ENCODE data around the gene SCAPER. TPM values are rescaled to one million over a fixed set of nuclear protein-coding genes. Genes with fewer than 3 reads are reported as not detected.

Gene SCAPER
- total RNA-seq, 1 experiment from 2014 or later, result 7.4 TPM

DNA sequence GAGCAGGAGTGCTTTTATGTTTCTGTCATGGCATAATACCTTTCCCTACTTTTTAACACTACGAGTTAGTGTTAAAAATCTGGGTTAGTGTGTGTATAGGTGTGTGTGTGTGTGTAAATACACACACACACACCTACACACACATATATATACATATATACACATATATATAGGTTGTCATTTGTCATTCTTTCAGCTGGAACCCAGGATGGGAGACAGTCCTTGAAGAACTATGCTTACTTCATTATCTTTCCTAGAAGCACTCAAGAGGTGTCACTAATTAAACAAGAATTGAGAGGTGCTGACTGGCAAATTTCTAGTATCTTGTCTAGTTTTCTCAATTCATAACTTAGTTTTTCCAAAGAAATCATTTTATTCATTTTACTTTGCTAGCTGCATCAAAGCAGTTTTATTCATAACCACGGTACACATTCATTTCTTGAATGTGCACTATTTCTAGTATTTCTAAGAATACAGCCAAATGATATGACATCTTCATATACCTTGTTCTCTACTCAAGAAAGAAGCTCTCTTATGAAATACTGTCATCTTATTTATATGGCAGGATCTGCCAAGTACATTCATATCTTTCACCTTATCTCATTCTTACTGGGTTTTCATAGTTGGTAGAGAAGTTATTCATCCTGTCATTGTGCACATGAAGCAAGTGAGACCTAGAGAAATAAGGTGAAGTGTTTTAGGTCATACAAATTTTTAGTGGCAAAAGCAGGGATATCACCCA is 522.0 kb downstream of the SCAPER start:
- TF ChIP-seq, protein P1, sequence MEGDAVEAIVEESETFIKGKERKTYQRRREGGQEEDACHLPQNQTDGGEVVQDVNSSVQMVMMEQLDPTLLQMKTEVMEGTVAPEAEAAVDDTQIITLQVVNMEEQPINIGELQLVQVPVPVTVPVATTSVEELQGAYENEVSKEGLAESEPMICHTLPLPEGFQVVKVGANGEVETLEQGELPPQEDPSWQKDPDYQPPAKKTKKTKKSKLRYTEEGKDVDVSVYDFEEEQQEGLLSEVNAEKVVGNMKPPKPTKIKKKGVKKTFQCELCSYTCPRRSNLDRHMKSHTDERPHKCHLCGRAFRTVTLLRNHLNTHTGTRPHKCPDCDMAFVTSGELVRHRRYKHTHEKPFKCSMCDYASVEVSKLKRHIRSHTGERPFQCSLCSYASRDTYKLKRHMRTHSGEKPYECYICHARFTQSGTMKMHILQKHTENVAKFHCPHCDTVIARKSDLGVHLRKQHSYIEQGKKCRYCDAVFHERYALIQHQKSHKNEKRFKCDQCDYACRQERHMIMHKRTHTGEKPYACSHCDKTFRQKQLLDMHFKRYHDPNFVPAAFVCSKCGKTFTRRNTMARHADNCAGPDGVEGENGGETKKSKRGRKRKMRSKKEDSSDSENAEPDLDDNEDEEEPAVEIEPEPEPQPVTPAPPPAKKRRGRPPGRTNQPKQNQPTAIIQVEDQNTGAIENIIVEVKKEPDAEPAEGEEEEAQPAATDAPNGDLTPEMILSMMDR (conservative IDR thresholded peaks at IDR 0.05), result no peak
- no peak overlapping the region for H3K23ac ChIP-seq (ENCODE audit: insufficient read length, low read depth, low read length)
- no peak overlapping the region for H4K91ac ChIP-seq (ENCODE audit: insufficient read length, low read depth, low read length)
- H4K8ac ChIP-seq (replicated peaks; ENCODE audit: insufficient read length, low read depth, low read length), result no peak overlapping the region
- no peaks in the 10 kb centered on the region for H3K9me3 Mint-ChIP-seq
- no peaks in the 10 kb centered on the region for H3K79me2 ChIP-seq (ENCODE audit: insufficient read depth, low read length)
- no peak overlapping the region for H4K5ac ChIP-seq (ENCODE audit: insufficient read length, low read depth, low read length)
- no peak overlapping the region for H2BK12ac ChIP-seq (ENCODE audit: insufficient read length, low read depth, low read length)
- no peak overlapping the region for H2BK120ac ChIP-seq (ENCODE audit: low read depth, low read length, poor library complexity, severe bottlenecking)
- H3K4me1 ChIP-seq (ENCODE audit: insufficient read depth, low read length), result no peaks in the 10 kb centered on the region
- H3K4me2 ChIP-seq (ENCODE audit: insufficient read depth, insufficient read length, low read length), result no peak overlapping the region
- H2AK5ac ChIP-seq (ENCODE audit: insufficient read length, low read length), result no peak overlapping the region
- H3K27me3 ChIP-seq (ENCODE audit: insufficient read depth, low read length), result no peaks in the 10 kb centered on the region
- H3K27ac Mint-ChIP-seq, result no peak overlapping the region
- no peaks in the 10 kb centered on the region for H3K27me3 Mint-ChIP-seq (ENCODE audit: low read depth)
- no peaks in the 10 kb centered on the region for H4K20me1 ChIP-seq (ENCODE audit: control insufficient read depth, insufficient read depth, insufficient read length)
- H3K4ac ChIP-seq (ENCODE audit: low read depth, low read length), result no peak overlapping the region
- H3K36me3 Mint-ChIP-seq (ENCODE audit: insufficient read depth in 1 of 3, low read depth in 3 of 3), result no peaks in the 10 kb centered on the region
- no peak overlapping the region for H3K14ac ChIP-seq (ENCODE audit: insufficient read depth, low read length)
- H3K18ac ChIP-seq (ENCODE audit: insufficient read length, low read depth, low read length), result no peak overlapping the region
- H2AFZ ChIP-seq (ENCODE audit: low read length), result no peak overlapping the region
- no peak overlapping the region for H3K27ac ChIP-seq (ENCODE audit: insufficient read length, low read depth, low read length)
- no peaks in the 10 kb centered on the region for H3K79me1 ChIP-seq (ENCODE audit: insufficient read depth, low read depth, low read length, poor library complexity, severe bottlenecking)
- no peak overlapping the region for H2BK20ac ChIP-seq (ENCODE audit: low read depth, low read length, poor library complexity, severe bottlenecking)
- H3K23me2 ChIP-seq (ENCODE audit: insufficient read length, low read depth, low read length, poor library complexity, severe bottlenecking), result no peaks in the 10 kb centered on the region
- no peak overlapping the region for H3K9ac ChIP-seq (ENCODE audit: extremely low read depth, insufficient read length, low read length)
- H2BK15ac ChIP-seq (ENCODE audit: low read depth, low read length), result no peak overlapping the region
- no peaks in the 10 kb centered on the region for H3K4me1 Mint-ChIP-seq
- no peak overlapping the region for H3K56ac ChIP-seq (ENCODE audit: insufficient read length, low read depth, low read length)
- H2BK5ac ChIP-seq (ENCODE audit: insufficient read length, low read length), result no peak overlapping the region
- H3T11ph ChIP-seq (ENCODE audit: low read length), result no peak overlapping the region
- DNase-seq, result no peak
- no CpG with 5 or more reads among the region's 2 CpGs for WGBS (ENCODE audit: extremely low coverage, insufficient read length, low lambda C conversion rate)
- no peaks in the 10 kb centered on the region for H3K9me3 ChIP-seq (ENCODE audit: control insufficient read depth, low read depth, low read length)
- H3K4me3 Mint-ChIP-seq, result no peak overlapping the region

Data from H9 (cell line).